HG03521 (cell line): Measurements from ENCODE around the gene DAB1.

Source experiments
- ATAC-seq: cut with Tn5 transposase; IDR thresholded peaks from one replicate; pipeline ENCODE4 v1.9.1; 2021; ENCODE audit warnings: mild to moderate bottlenecking, moderate library complexity; ENCODE audit not compliant: unreplicated experiment

Gene DAB1

GRCh38 chr1:56995414-56996100, 428.3 kb downstream of the DAB1 start:
- ATAC-seq: no peak

GRCh38 chr1:56993475-56993874, 430.4 kb downstream of the DAB1 start:
- no peak for ATAC-seq

- no peak for ATAC-seq
These were observed 431.3 kb downstream of the DAB1 start for GRCh38 chr1:56992318-56993125.

GRCh38 chr1:56991576-56991975, 432.3 kb downstream of the DAB1 start:
- ATAC-seq: no peak

- ATAC-seq: no peak
These were observed 437.5 kb downstream of the DAB1 start for GRCh38 chr1:56986397-56986796.

- no peak for ATAC-seq
These were observed 438.0 kb downstream of the DAB1 start for GRCh38 chr1:56985857-56986256.

GRCh38 chr1:56983484-56983883, 440.4 kb downstream of the DAB1 start:
- no peak for ATAC-seq

- ATAC-seq: no peak
These were observed 443.7 kb downstream of the DAB1 start for GRCh38 chr1:56979986-56980755.

- no peak for ATAC-seq
These were observed 445.0 kb downstream of the DAB1 start for GRCh38 chr1:56978819-56979218.

GRCh38 chr1:56977910-56978309, 445.9 kb downstream of the DAB1 start:
- no peak for ATAC-seq

GRCh38 chr1:56975446-56975845, 448.4 kb downstream of the DAB1 start:
- ATAC-seq: no peak

- no peak for ATAC-seq
These were observed 449.7 kb downstream of the DAB1 start for GRCh38 chr1:56973923-56974742.

GRCh38 chr1:56972976-56973375, 450.9 kb downstream of the DAB1 start:
- no peak for ATAC-seq

- no peak for ATAC-seq
These were observed 453.6 kb downstream of the DAB1 start for GRCh38 chr1:56970280-56970679.

- no peak for ATAC-seq
These were observed 454.9 kb downstream of the DAB1 start for GRCh38 chr1:56968878-56969495.

GRCh38 chr1:56967900-56968832, 455.7 kb downstream of the DAB1 start:
- ATAC-seq: no peak

GRCh38 chr1:56967355-56967754, 456.5 kb downstream of the DAB1 start:
- ATAC-seq: no peak

GRCh38 chr1:56966698-56966999, 457.2 kb downstream of the DAB1 start:
- ATAC-seq: no peak

GRCh38 chr1:56965916-56966697, 457.8 kb downstream of the DAB1 start, which contains the start of gene C8B:
TSS of gene C8B (minus strand) at chr1:56966015. CDS start at chr1:56965948, 67 bp downstream.
- ATAC-seq: no peak
